HG03558 (cell line): Measurements from ENCODE around the gene FOXD3.

ENCODE experiments used
- ATAC-seq: cut with Tn5 transposase; IDR thresholded peaks from one replicate; pipeline ENCODE4 v1.9.1; 2021; ENCODE audit warnings: moderate number of reproducible peaks; ENCODE audit not compliant: unreplicated experiment; ENCODE audit errors: extremely low read depth

FOXD3 gene

DNA sequence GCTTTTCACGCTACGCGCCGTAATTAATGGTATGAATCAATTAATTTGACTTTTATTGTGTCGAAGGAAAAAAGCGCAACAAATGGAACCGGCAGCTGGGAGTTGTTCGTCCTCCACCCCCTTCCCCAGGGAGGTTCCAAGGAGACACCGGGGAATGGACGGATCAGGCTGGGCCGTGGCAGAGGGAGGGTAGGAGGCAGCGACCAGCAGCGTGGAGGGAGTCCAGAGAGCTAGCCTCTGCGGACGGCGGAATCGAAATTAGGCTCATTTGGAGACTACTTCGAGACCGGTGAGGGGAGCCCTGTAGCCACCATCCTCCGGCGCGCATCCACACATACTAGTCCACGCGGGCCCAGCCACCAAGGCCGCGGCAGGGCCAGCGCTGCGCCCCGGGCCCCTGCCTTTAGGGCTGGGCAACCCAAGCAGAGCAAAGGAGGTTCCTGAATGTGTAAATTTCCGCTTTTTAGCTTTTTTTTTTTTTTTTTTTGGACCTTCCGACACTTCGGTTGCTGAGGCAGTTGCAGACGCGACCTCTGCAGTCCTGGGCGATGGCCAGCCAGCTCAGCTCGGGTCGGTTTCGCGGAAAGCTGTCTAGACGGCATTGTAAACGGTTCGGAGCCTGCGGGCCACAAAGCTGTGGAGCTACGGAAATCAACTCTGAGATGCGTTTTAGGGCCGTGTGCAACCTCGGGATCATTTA, 2.2 kb upstream of the FOXD3 start:
- no peak for ATAC-seq

DNA sequence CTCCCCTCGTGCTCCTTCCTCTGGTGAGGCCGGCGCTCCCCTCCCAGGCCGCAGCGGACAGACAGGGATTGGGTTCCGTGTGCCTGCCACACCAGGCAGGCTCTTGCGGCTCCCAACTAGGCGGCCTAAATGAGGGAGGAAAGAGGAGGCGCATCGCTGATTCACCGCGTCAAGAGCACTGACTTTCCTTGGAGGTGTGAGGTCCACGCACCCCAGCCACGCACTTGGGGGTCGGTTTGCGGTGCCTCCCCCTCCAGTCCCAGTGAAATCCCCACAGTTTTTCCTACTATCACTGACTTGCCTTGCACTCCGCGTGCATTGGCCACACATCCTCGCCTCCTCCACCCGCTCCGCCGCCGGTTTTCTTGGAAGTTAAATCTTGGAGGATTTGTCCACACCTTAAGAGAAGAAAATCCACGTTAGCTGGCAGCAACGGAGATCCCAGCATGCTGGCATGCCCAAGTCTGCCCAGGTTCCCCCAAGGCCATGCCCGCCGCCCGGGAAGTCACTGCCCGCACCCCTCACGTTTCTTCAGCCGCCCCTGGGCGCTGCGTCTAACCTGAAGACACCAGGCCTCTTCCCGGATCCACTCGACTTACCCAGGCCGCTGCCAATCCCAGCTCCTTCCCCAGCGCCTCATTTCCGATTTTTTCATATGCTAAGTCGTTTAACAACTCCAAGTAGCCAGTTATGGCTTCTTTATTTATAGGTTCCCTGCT, 1.1 kb upstream of the FOXD3 start:
- ATAC-seq = no peak

DNA sequence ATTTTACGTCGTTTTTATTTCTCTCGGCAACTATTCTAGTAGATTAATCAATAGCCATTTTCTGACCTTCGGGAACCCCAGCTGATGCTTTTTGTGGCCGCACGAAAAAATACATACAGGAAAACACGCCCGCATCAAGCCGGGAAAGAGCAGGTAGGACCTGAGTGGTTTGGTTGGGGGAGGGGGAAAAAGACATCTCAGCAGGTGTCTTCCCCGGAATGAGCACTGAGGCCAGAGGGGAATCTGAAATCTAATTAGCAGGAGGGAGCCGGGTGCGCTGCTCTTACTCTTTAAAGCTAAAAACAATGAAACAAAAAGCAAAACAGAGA, 618 bp upstream of the FOXD3 start:
- ATAC-seq = no peak

DNA sequence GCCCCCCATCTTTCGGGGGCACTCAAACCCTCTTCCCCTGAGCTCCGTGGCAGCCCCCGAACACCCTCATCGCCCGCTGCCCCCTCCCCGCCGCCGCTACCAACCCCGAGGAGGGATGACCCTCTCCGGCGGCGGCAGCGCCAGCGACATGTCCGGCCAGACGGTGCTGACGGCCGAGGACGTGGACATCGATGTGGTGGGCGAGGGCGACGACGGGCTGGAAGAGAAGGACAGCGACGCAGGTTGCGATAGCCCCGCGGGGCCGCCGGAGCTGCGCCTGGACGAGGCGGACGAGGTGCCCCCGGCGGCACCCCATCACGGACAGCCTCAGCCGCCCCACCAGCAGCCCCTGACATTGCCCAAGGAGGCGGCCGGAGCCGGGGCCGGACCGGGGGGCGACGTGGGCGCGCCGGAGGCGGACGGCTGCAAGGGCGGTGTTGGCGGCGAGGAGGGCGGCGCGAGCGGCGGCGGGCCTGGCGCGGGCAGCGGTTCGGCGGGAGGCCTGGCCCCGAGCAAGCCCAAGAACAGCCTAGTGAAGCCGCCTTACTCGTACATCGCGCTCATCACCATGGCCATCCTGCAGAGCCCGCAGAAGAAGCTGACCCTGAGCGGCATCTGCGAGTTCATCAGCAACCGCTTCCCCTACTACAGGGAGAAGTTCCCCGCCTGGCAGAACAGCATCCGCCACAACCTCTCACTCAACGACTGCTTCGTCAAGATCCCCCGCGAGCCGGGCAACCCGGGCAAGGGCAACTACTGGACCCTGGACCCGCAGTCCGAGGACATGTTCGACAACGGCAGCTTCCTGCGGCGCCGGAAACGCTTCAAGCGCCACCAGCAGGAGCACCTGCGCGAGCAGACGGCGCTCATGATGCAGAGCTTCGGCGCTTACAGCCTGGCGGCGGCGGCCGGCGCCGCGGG, 837 bp downstream of the FOXD3 start:
- no peak for ATAC-seq

DNA sequence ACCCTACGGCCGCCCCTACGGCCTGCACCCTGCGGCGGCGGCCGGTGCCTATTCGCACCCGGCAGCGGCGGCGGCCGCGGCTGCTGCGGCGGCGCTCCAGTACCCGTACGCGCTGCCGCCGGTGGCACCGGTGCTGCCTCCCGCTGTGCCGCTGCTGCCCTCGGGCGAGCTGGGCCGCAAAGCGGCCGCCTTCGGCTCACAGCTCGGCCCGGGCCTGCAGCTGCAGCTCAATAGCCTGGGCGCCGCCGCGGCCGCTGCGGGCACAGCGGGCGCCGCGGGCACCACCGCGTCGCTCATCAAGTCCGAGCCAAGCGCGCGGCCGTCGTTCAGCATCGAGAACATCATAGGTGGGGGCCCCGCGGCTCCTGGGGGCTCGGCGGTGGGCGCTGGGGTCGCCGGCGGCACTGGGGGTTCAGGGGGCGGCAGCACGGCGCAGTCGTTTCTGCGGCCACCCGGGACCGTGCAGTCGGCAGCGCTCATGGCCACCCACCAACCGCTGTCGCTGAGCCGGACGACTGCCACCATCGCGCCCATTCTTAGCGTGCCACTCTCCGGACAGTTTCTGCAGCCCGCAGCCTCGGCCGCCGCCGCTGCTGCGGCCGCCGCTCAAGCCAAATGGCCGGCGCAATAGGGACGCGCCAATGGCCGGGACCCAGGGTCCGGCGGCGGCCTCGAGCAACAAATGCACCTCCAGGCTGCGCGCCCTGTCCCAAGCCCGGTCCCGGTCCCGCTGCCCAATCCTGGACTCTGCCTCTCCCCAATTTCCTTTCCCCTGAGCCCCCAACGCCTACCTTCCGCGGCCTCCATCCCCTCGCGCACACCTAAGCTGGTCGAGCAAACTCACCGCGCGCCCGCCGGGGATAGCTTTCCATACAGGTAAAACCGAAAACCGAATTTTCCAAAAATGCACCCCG, 1.8 kb downstream of the FOXD3 start:
- ATAC-seq = no peak

DNA sequence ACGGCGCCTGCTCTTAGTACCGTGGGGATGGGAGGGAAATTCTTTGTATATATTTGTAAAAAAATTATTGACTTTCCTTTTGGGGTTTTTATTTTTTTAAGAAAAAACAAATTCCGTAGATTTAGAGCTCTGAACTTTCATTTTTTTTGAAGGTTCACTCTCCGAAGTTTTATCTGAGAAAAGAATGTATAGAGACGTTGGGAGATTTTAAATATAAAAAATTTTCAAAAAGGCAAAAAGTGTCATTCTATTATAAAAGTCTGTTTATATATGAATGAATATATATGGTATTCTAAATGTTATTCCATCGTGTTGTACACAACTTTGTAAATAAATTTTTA, 2.4 kb downstream of the FOXD3 start:
- no peak for ATAC-seq

DNA sequence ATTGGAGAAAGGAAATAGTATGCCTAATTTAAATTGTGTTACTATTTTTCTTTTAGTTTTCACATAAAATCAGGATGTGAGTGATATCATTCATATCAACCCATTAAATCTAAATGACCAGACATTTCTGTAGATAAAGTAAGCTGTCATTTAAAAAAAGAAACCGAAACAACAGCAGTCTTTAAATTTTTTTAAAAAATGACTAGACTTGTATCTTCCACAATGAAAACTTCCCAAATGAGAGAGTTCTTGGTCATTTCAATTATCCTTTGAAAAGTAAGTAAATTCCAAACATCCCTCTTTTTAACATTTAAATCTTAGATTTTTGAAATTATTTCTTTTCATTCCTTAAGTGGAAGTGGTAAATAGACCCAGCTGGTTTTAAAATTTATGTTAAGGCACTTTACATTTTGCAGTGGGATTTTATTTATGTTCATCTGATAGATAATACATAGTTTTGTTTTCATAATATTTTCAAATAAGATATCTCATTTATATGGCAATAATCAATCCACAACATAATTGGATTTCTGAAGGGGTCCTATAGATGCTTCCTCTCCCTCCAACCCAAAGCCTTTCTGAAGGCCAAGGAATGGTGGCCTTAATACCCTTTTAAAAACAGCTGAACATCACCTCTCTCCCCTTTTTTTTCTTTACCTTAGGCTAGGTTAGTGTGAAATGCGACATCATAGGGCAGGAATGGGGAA, 3.1 kb downstream of the FOXD3 start:
- no peak for ATAC-seq

DNA sequence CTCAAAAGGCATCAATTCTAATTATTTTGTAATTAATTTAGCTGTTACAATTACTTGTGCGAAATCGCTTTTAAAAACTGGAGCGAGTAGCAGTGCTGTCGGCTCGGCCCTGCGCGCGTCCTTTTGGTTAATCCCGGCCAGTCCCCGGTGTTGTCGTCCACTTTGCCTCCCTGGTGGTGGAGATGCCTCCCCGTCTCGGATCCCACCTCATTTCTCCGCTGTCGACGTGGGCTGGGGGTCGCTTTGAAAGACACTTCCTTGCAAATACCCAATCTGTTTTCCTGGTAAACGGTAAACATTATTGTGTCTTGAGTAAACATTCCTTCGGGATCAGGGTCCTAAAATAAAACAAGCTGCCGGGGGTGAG, 3.7 kb downstream of the FOXD3 start:
- ATAC-seq = no peak

DNA sequence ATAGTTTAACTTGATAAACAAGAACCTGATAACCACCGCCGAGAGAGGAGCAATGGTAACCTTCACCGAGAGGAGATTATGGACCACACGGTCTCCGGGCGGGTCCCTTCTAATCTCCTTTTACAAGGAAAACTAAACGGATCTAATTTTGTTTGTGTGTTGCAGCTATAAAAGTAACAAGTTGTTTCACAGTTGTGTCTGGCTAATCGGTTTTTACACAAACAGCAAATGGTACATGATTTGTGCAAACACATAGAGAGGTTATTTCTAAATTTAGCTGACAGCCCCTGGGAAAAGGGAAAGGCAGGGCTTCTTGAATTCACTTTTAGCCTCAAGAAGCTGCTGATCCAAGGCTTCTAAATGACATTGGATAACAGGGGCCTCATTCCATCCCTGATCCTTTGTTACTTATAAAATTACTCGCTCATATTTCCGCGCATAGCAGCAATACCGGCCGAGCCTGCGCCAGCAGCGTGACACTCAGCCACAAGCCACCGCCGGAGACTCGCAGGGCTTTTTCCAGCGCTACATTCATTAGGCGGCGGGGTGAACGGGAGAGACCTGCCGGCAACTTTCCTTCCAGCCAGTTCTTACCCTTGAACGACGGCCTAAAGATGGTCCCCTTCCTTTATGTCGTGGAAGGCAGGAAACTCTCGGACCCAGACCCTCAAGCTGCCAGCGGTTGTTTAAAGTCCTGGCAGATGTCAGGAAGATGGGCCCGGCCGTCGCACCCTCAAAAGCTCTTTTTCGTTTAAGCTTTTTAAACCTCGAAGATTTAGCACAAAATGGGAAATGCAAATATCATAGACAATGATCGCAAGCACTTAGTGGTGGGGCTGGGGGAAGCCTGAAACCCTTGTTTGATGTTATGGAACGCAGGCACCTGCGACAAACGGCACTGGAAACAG, 4.4 kb downstream of the FOXD3 start:
- ATAC-seq = no peak

DNA sequence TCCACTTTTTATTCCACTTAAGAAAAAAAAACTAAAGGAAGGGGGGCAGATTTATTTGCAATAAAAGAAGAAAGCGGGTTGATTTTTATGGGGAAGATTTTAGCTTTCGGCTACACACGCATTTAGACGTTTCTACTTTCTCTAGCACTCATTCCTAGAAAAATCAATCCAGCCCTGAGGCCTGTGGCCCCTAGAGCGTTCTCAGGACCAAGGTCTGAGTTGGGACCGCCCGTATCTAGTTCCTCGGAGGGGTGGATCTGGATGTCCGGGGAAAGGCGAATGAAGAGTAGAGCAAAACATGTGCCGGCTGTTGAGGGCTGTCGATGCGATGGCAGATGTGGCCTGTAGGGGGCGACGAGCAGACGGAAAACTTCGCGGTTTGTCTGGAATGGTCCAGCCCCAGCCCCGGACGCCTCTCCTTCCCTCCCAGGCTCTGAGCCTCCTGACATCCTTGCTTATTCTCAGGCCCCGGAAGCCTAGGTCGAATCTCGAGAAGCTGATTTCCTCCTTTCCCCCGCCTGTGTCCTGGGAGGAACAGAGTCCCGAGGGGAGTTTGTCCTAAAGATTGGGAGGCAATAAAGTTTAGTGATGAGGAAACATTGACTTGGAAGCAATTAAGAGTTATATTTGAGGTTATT, 5.2 kb downstream of the FOXD3 start:
- no peak for ATAC-seq

DNA sequence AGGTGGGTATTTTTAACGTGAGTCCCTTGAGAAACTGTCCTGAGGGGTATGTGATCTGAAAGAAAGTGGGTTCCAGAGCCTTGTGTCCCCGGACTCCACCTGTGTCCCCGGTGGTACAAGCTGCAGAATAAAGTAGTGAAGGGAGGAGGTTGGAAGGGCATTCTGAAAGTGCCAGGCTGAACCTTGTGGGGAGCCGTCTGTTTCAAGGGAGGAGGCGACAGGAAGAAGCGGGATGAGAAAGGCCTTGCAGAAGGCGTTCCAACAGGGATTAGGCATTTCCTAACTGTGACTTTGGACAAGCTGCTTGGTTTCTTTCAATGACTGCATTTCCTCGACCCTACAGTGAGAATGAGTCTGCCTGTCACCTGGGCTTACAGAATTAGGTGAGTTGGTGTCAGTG, 5.8 kb downstream of the FOXD3 start:
- no peak for ATAC-seq

DNA sequence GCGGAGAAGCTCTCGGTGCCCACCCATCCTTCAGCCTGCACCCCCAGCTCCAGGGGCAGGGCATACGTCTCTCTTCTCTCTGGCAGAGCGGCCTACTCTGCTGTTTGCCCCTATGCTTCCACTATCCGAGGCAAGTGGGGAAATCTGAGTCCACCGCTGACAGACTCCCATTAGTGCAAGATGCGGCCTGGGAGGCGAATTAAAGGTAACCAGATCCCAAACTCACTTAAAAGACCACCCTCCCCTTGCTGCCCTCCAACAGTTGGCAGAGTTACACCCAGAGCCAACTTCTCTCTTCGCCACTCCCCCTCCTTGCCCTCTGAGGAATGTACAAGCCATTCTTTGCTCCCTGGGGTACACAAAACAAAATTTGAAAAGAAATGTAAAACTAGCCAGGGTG, 6.4 kb downstream of the FOXD3 start:
- ATAC-seq = no peak

DNA sequence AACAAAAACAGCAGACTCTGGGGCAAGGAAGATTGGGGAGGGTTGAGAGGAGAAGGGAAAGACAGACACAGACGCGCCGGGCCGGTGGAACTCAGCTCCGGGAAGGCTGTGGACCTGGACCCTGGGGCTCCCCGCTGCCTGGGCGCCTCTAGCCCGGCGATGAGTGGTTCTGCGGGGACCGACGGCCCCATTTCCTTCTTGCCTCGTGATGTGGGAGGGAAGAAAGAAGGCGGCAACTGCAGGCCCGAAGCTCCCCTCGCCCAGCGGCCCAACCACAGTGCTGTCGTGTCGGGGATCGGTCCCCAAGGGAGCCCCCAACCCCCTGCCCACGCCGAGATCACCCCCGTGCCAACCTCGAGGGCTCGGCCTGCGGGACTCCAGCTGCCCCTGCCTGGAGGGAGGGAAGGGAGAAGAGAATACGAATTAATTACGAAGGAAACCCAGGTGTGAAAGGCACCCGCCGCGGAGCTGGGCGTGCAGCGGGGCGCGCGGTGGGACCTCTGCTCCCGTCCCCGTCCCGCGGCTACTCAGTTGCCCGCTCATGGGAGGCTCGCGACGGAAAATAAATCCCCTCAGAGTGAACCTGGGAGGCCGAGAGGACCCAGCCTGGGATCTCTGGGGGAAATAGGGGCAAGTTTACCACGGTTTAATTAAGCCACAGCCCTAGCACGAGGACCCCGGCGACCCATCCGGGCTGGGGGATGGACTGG, 7.4 kb downstream of the FOXD3 start:
- no peak for ATAC-seq

DNA sequence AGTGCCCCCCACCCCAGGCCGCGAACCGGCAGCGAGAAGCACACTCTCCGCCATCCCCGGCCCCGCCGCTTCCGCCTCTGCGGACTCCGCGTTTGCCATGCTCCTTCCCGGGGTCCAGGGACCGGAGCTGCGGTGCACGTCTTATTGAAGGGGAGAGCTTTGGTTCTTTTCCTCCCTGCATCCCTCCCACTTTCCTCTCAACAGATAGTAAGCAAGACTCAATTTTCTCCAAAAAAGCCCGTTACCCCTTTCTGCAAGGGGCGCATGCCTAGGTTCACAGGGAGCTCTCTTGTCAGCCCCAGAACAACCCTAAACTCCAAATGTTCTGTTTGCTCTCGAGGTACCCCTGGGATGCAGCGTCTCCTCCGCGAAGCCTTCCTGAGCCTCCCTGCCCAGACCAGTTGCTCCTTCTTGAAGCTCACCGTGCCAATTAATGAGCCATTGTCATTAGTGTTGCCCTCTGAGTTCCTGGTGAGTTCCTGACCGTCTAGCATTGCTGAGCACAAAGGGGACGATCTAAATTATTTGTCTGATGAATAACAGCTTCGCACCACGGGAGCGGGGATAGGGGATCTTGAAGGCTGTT, 8.1 kb downstream of the FOXD3 start:
- ATAC-seq = no peak

DNA sequence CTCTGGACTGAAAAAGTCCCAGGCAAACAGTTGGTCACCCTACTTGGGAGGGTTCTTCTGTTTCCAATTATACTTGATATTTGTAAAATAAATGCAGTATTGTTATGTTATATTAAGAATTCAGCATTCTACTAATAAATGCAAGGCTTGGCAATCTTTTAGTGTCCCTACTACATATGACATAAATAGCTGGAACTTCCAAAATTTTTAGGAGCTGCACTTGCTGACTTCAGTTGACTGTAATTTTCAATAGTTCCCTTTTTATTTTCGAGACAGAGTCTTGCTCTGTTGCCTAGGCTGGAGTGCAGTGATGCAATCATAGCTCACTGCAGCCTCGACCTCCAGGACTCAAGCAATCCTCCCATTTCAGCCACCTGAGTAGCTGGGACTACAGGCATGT, 20.0 kb downstream of the FOXD3 start:
- ATAC-seq = no peak

DNA sequence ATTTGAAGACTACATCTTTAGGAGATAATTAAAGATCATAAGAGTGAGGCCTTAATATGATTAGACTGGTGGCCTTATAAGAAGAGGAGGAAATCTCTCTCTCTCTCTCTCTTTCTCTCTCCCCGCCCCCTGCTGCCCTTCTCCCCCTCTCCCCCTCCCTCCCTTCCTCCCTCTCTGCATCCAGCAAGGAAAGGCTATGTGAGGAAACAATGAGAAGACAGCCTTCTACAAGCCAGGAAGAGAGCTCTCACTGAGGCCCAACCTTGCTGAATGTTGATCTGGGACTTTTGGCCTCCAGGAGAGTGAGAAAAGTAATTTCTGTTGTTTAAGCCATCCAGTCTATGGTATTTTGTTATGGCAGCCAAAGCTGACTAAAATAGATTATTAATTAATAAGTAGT, 21.6 kb downstream of the FOXD3 start:
- ATAC-seq = no peak

DNA sequence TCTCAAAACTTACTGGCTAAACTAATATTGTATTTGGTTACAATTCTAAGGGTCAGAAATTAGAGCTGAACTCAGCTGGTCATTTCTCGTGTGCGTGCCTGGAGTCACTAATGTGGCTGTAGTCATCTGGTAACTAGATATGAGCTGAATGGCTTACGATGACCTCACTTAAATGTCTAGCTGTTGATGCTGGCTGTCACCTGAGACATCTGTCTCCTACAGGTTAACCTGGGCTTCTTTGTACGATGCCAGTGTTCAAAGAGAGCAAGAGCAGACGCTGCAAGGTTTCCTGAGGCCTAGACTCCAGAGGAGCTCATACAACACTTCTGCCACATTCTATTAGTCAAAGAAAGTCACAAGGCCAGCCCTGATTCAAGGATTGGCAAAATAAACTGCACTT, 28.0 kb downstream of the FOXD3 start:
- no peak for ATAC-seq
